HUES64 (cell line): ENCODE measurements around the gene PITPNM3.
A peak's percentile ranks its signal among the peaks of the same experiment; 100 is the strongest.

Experiments used
- H3K27ac ChIP-seq: 2 replicates; pipeline ENCODE4 v1.7.0; 2013; ENCODE audit warnings: low read depth, low read length, inconsistent platforms
- H3K27me3 ChIP-seq: 2 replicates; pipeline ENCODE4 v1.6.1; 2013; ENCODE audit warnings: mild to moderate bottlenecking, low read length; ENCODE audit not compliant: insufficient read depth
- H3K36me3 ChIP-seq: 2 replicates; pipeline ENCODE4 v1.6.1; 2013; ENCODE audit warnings: mild to moderate bottlenecking, low read length; ENCODE audit not compliant: insufficient read depth
- H3K4me1 ChIP-seq: 2 replicates; pipeline ENCODE4 v1.6.1; 2013; ENCODE audit warnings: mild to moderate bottlenecking, low read length, moderate library complexity; ENCODE audit not compliant: insufficient read depth
- H3K4me3 ChIP-seq: 2 replicates; pipeline ENCODE4 v1.5.1; 2013; ENCODE audit warnings: mild to moderate bottlenecking, low read length, moderate library complexity
- H3K9ac ChIP-seq: 2 replicates; pipeline ENCODE4 v1.6.1; 2013; ENCODE audit warnings: mild to moderate bottlenecking, low read depth, low read length
- H3K9me3 ChIP-seq: 2 replicates; pipeline ENCODE4 v1.6.1; 2013; ENCODE audit warnings: low read depth, low read length; ENCODE audit not compliant: insufficient read depth
- WGBS: fragments of 150-250, 120-280 bp; methylation state at CpG from one replicate; pipeline ENCODE4 v1.1.7; 2013; ENCODE audit warnings: missing lambda C conversion rate; 5-methylcytosine and 5-hydroxymethylcytosine counted together

PITPNM3 gene

DNA sequence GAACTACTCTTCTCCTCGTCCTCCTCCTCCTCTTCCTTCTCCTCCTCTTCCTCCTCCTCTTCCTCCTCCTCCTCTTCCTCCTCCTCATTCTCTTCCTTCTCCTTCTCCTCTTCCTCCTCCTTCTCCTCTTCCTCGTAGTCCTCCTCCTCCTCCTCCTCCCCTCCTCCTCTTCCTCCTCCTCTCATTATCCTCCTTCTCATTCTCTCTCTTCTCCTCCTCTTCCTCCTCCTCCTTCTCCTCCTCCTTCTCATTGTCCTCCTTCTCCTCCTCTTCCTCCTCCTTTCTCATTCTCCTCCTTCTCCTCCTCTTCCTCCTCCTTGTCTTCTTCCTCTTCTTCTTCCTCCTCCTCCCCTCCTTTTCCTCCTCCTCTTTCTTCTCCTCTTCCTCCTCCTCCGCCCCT is 4.1 kb upstream of the PITPNM3 start:
- no peaks in the 10 kb centered on the region for H3K36me3 ChIP-seq
- no peak overlapping the region for H3K9ac ChIP-seq
- no peak overlapping the region for H3K4me3 ChIP-seq
- no peaks in the 10 kb centered on the region for H3K9me3 ChIP-seq
- H3K4me1 ChIP-seq: no peaks in the 10 kb centered on the region; the same call in 1 of the 2 replicates
- H3K27ac ChIP-seq: no peak overlapping the region
- peaks cover 32% of the 10 kb centered on the region for H3K27me3 ChIP-seq
- WGBS: 77% methylated on average over 3 of the region's 3 CpGs

DNA sequence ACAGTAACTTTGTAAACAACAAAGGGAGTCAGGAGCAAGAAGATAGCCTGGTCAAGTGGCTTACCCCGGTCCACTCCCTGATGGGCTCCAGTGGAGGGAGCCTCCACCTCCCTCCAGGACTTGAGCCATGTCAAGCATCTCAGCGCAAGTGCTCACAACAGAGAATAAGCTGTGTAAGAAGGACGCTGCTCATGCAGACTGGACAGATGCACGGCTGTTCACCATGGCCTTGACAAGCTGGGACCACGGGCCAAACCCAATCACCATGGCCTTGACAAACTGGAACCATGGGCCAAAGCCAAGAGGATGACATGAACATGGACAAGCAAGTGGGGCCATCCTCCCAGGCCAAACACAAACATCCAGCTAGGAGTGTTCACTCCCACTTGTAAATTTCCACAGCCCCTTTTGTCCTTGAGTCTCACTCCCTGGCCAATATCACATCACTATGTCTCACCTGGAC is 3.4 kb upstream of the PITPNM3 start:
- peaks cover 4% of the 10 kb centered on the region; the same call in 1 of the 2 replicates for H3K4me1 ChIP-seq
- peaks cover 39% of the 10 kb centered on the region for H3K27me3 ChIP-seq
- H3K27ac ChIP-seq: no peak overlapping the region
- H3K4me3 ChIP-seq: no peak overlapping the region
- H3K9me3 ChIP-seq: no peaks in the 10 kb centered on the region
- H3K9ac ChIP-seq: no peak overlapping the region
- 91% methylated on average over 5 of the region's 5 CpGs for WGBS
- H3K36me3 ChIP-seq: no peaks in the 10 kb centered on the region

DNA sequence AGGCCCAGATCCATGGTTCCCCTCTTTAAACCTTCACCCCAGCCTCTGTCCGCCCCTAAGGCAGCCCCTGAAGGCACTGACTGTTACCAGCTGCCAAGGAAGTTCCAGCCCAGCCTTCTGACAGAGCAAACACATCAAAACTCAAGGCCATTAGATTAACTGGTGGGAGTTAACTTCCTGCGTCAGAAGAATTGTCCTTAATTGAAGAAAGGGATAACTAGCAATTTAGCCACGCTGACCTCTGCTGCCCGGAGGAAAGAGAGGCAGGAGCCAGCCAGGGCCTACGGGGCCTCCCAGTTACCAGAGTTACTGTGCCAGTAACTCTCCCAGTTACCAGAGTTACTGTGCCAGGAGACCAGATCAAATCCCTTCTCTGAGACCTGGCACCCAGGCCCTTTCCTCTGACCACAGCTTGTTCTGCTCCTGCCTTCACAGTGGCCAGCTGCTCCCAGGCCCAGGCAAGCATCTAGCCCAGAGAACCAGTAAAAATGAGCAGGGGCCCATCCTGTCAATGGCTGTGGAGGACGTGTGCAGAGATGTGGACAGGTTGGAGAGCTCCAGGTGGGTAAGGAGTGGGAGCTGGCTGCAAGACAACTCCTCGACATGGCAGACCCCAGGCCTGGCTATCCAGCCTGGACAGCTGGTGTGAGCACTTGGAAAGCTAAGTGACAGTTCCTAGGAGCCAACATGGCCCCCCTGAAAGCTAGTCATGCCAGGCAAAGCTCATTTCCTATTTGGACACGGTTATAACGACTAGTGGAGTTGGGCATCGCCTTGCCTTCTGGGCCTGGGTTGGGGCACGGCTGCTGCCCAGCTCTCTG is 2.8 kb upstream of the PITPNM3 start:
- H3K27ac ChIP-seq: no peak overlapping the region
- H3K36me3 ChIP-seq: no peaks in the 10 kb centered on the region
- H3K27me3 ChIP-seq: peaks cover 46% of the 10 kb centered on the region
- no peak overlapping the region for H3K9ac ChIP-seq
- no peak overlapping the region for H3K4me3 ChIP-seq
- WGBS: 78% methylated on average over 11 of the region's 11 CpGs
- peaks cover 4% of the 10 kb centered on the region; the same call in 1 of the 2 replicates for H3K4me1 ChIP-seq
- H3K9me3 ChIP-seq: no peaks in the 10 kb centered on the region

DNA sequence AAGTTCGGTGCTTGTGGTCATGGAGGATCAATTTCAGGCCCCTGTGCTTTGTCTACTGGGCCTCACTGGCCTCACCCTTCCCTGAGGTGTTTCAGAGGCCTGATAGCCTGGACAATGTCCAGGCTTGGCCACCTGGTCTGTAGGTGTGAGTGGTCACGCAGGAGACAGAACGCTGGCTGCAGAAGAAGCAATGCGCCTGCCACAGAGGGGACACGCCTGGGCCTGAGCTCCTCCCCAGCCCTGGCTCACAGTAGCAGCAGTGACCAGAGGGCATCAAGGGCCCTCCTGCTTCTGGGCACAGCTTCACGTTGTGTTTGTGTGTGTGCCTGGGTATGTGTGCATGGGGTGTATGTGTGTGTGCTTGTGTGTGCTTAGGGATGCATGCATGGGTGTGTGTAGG is 1.9 kb upstream of the PITPNM3 start:
- Histone ChIP-seq H3K9me3 (no peaks in the 10 kb centered on the region), H3K4me3 (no peak overlapping the region), H3K36me3 (no peaks in the 10 kb centered on the region), H3K9ac (no peak overlapping the region), H3K27ac (no peak overlapping the region), H3K4me1 (peaks cover 4% of the 10 kb centered on the region; the same call in 1 of the 2 replicates), H3K27me3 (peaks cover 54% of the 10 kb centered on the region)
- WGBS: 96% methylated on average over 6 of the region's 6 CpGs

DNA sequence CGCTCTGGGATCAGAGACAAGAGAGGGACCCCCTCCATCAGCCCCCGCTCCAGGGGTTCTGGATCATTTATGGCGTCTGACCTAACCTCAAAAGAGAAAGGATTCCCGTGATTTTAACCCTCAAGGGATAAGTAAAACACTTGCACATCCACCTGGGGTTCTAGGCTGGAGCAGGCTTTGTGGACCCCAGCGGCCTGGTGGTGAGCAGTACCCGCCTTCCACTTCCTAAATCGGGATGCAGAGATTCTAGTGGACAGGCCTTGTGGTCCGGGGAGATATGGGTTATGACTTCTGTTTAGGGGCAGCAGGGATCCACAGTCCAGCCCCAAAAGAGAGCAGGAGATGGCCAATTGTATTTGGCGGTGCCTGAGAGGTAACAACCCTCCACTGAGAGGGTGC is 684 bp upstream of the PITPNM3 start:
- Histone ChIP-seq H3K36me3 (no peaks in the 10 kb centered on the region), H3K9me3 (no peaks in the 10 kb centered on the region), H3K27me3 (peaks cover 57% of the 10 kb centered on the region), H3K9ac (no peak overlapping the region; the same call in 1 of the 2 replicates), H3K4me1 (peaks cover 8% of the 10 kb centered on the region), H3K4me3 (peak overlapping the region; percentile 61), H3K27ac (no peak overlapping the region)
- 43% methylated on average over 9 of the region's 9 CpGs for WGBS

DNA sequence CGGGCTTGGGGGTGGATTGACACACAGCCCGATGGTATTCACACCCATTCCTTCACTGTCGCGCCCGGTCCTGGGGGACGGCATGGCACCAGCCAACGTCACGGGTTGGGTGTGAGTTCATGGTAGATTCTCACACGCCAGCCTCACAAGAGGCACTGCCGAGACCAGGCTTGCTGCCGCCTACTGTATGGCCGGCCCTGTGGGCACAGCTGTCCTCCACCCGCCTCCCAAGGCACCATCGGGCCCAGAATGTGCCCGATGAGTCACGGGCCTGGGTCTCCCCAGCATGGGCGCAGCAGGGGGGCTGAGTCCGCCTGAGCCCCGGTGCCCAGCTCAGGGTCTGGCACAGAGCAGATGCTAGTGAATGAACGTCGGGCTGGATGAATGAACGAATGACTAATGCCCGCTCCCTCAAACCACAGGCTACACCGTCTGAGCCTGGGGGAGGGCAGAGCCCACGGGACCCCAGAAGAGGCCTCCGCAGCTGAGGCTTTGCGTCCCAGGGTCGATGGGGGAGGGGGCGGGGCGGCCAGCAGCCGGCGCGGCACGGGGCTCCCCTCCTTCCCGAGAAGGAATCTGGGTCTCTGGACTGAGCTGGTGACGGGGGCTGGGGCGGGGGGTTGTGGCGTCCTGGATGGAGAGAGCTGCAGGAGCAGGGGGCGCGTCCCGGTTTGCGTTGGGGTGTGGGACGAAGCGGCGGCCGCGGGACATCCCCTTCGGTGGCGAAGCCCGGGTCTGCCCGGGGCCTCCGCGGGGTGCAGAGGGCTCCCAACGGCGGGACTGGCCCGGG is 829 bp downstream of the PITPNM3 start:
- H3K9me3 ChIP-seq: no peaks in the 10 kb centered on the region
- peaks cover 57% of the 10 kb centered on the region for H3K27me3 ChIP-seq
- H3K36me3 ChIP-seq: no peaks in the 10 kb centered on the region
- WGBS: 2% methylated on average over 56 of the region's 56 CpGs
- H3K27ac ChIP-seq: no peak overlapping the region
- peaks cover 8% of the 10 kb centered on the region for H3K4me1 ChIP-seq
- H3K9ac ChIP-seq: no peak overlapping the region
- H3K4me3 ChIP-seq: peak overlapping the region; percentile 57

DNA sequence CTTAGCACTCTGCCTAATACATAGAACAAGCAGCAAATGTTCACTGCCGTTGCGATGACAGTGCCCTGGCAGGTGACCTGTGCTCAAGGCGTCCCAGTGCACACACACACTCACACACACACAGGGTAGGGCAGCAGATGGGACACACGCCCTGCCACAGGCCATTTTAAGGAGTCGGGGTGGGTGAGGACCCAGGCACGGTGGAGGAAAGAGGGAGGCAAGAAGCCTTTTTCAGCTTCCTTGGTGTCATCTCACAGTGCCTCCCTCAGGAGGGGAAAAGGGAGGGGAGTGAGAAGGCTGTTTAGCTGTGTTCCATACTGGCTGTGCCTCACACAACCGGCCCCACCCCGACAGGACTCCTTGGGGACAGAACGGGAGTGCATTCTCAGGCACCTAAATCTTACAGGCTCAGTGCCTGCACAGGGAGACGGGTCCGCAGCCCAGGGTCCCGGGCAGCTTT is 1.5 kb downstream of the PITPNM3 start:
- Histone ChIP-seq H3K4me3 (peak overlapping the region; percentile 57), H3K9ac (no peak overlapping the region), H3K9me3 (no peaks in the 10 kb centered on the region), H3K27me3 (peaks cover 54% of the 10 kb centered on the region), H3K4me1 (peaks cover 10% of the 10 kb centered on the region), H3K36me3 (no peaks in the 10 kb centered on the region), H3K27ac (no peak overlapping the region)
- 29% methylated on average over 12 of the region's 12 CpGs for WGBS

DNA sequence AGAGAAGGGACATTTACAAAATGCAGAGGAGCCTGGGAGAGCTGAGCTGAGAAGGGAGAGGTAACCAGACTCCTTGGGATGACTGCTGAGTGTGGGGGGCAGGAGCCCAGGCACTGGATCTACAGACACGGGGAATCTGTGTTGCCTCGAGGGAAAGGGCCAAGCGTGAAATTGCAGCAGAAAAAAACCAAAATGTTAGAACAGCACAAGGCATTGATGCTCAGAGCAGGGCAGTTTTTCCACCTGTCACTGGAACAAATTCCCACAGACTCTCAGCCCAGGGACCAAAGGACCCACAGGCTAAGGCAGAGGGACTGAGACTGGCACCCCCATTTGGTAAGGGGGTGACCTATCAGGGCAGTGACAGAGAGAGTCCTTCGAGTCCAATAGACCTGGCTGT is 2.0 kb downstream of the PITPNM3 start:
- Histone ChIP-seq H3K27me3 (peaks cover 54% of the 10 kb centered on the region), H3K4me3 (no peak overlapping the region), H3K4me1 (peaks cover 12% of the 10 kb centered on the region), H3K27ac (no peak overlapping the region), H3K9me3 (no peaks in the 10 kb centered on the region), H3K9ac (no peak overlapping the region), H3K36me3 (no peaks in the 10 kb centered on the region)
- WGBS: 70% methylated on average over 4 of the region's 4 CpGs

DNA sequence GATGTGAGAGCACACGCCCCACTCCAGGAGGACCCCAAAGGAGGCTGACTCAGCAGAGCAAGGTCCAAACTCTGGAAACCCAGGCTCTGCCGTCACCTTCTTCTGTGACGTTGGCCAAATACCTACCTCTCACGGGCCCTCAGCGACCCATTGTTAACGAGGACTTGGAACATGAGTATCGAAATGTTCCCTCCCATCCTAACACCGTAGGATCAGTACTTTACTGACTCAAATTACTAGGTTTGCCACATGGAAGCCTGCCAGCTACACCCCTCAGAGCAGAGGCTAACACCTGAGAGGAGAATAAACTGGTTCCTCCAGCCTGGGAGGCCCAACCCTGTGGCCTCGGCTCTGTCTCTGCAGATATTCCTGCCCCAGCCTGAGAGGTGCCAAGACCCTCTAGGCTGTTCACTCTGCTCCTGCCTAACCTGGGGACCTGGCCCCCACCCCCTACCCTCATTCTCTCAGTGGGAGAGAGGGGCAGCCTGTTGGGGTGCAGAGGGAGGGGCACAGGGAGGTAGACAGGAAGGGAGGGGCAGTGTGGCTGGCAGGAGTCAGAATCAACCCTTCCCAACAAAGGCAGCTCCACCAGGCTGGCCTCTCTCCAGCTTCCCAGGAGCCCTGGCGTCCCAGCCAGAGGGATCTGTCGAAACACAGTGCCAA is 4.4 kb downstream of the PITPNM3 start:
- Histone ChIP-seq H3K4me3 (no peak overlapping the region), H3K27ac (no peak overlapping the region), H3K9ac (no peak overlapping the region), H3K36me3 (no peaks in the 10 kb centered on the region), H3K4me1 (peaks cover 12% of the 10 kb centered on the region), H3K27me3 (peaks cover 36% of the 10 kb centered on the region), H3K9me3 (no peaks in the 10 kb centered on the region)
- WGBS: 89% methylated on average over 11 of the region's 11 CpGs

DNA sequence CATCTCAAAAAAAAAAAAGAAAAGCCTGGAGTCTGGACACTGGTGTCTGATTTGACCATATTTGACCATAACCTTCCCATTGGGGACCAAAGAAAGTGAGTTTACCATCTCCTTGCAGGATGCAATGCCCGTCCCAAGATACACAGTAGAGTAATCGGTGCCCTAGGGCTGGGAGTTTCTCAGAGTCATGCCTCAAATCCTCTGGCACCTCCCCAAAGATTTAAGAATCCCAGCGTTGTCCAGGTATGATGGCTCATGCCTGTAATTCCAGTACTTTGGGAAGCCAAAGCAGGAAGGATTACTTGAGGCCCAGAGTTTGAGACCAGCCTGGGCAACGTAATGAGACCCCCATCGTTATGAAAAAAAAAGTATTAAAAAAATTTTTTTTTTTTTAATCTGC is 5.0 kb downstream of the PITPNM3 start:
- no peak overlapping the region for H3K9ac ChIP-seq
- H3K27me3 ChIP-seq: peaks cover 31% of the 10 kb centered on the region
- no peak overlapping the region for H3K27ac ChIP-seq
- peaks cover 12% of the 10 kb centered on the region for H3K4me1 ChIP-seq
- H3K36me3 ChIP-seq: no peaks in the 10 kb centered on the region
- no peak overlapping the region for H3K4me3 ChIP-seq
- no peaks in the 10 kb centered on the region for H3K9me3 ChIP-seq
- 96% methylated on average over 5 of the region's 5 CpGs for WGBS
